GM23338 (cell line): Measurements from ENCODE around the gene SLC2A1. TPM values are rescaled to one million over a fixed set of nuclear protein-coding genes. Genes with fewer than 3 reads are reported as not detected.

Source experiments
- ATAC-seq: fragments of 200-7000 bp; cut with Tn5 transposase; 3 replicates; pipeline ENCODE4 v1.9.1; 2020
- DNase-seq: peaks from one replicate; pipeline ENCODE4 v3.0.0-alpha.2; 2015; ENCODE audit warnings: low spot score
- H2AFZ ChIP-seq: fragments of 200-600 bp; sonication (generic); 2 replicates; pipeline ENCODE4 v1.8.0; 2016; ENCODE audit warnings: antibody characterized with exemption, mild to moderate bottlenecking, moderate library complexity
- H3F3A ChIP-seq: fragments of 200-600 bp; sonication (generic); replicated peaks from 2 replicates; pipeline ENCODE4 v1.8.0; 2017; ENCODE audit warnings: antibody characterized with exemption, mixed run types, low read depth
- H3K27ac ChIP-seq: fragments of 200-600 bp; sonication (generic); 2 replicates; pipeline ENCODE4 v1.6.1; 2016; ENCODE audit warnings: low read depth
- H3K27me3 ChIP-seq: fragments of 200-600 bp; sonication (generic); 2 replicates; pipeline ENCODE4 v1.8.0; 2016; ENCODE audit warnings: mild to moderate bottlenecking, mixed run types, moderate library complexity; ENCODE audit not compliant: insufficient read depth
- H3K36me3 ChIP-seq: fragments of 200-600 bp; sonication (generic); 2 replicates; pipeline ENCODE4 v1.8.0; 2016; ENCODE audit warnings: mild to moderate bottlenecking; ENCODE audit not compliant: insufficient read depth
- H3K4me1 ChIP-seq: fragments of 200-600 bp; sonication (generic); 2 replicates; pipeline ENCODE4 v1.8.0; 2016; ENCODE audit warnings: mild to moderate bottlenecking, moderate library complexity; ENCODE audit not compliant: insufficient read depth
- H3K4me2 ChIP-seq: fragments of 200-600 bp; sonication (generic); 2 replicates; pipeline ENCODE4 v1.7.1; 2017; ENCODE audit warnings: mixed run types
- H3K4me3 ChIP-seq: fragments of 200-600 bp; sonication (generic); 2 replicates; pipeline ENCODE4 v1.6.1; 2016; ENCODE audit warnings: mixed run types
- H3K79me2 ChIP-seq: fragments of 200-600 bp; sonication (generic); replicated peaks from 2 replicates; pipeline ENCODE4 v1.8.0; 2017; ENCODE audit warnings: mild to moderate bottlenecking; ENCODE audit not compliant: insufficient read depth
- H3K9me2 ChIP-seq: fragments of 200-600 bp; sonication (generic); 2 replicates; pipeline ENCODE4 v1.8.0; 2017; ENCODE audit not compliant: insufficient read depth
- H4K20me1 ChIP-seq: fragments of 200-600 bp; sonication (generic); replicated peaks from 2 replicates; pipeline ENCODE4 v1.8.0; 2017; ENCODE audit warnings: mild to moderate bottlenecking; ENCODE audit not compliant: insufficient read depth
- H3K27ac Mint-ChIP-seq: 2 replicates; pipeline ENCODE4 v1.8.0; 2020; ENCODE audit warnings: inconsistent platforms, mild to moderate bottlenecking, moderate library complexity, mixed read lengths
- H3K27me3 Mint-ChIP-seq: 3 replicates; pipeline ENCODE4 v1.8.0; 2022; ENCODE audit warnings: low read depth, mild to moderate bottlenecking, moderate library complexity, mixed read lengths, inconsistent platforms; ENCODE audit not compliant: insufficient read depth, poor library complexity
- H3K36me3 Mint-ChIP-seq: 3 replicates; pipeline ENCODE4 v1.8.0; 2021; ENCODE audit warnings: low read depth, mild to moderate bottlenecking, inconsistent platforms, moderate library complexity, mixed read lengths
- H3K4me1 Mint-ChIP-seq: 3 replicates; pipeline ENCODE4 v1.8.0; 2020; ENCODE audit warnings: mild to moderate bottlenecking, inconsistent platforms, mixed read lengths
- H3K4me3 Mint-ChIP-seq: 3 replicates; pipeline ENCODE4 v1.8.0; 2021; ENCODE audit warnings: moderate library complexity, mild to moderate bottlenecking, inconsistent platforms, mixed read lengths
- H3K9me3 Mint-ChIP-seq: 3 replicates; pipeline ENCODE4 v1.8.0; 2020; ENCODE audit warnings: moderate library complexity, mild to moderate bottlenecking, inconsistent platforms, mixed read lengths
- CREB1 ChIP-seq: fragments of 250-450 bp; sonication (Bioruptor Pico); IDR thresholded peaks from 2 replicates; pipeline ENCODE4 v1.5.0; 2020; ENCODE audit warnings: low read depth, mild to moderate bottlenecking, moderate library complexity
- POLR2AphosphoS5 ChIP-seq: IDR thresholded peaks from 2 replicates; pipeline ENCODE4 v1.6.1; 2016; ENCODE audit warnings: antibody characterized with exemption, low read depth
- STAT1 ChIP-seq: IDR thresholded peaks from one replicate; pipeline ENCODE4 v1.6.1; 2016; ENCODE audit warnings: antibody characterized with exemption; ENCODE audit not compliant: unreplicated experiment
- ZNF331 ChIP-seq: fragments of 250-450 bp; sonication (Bioruptor Pico); IDR thresholded peaks from 2 replicates; pipeline ENCODE4 v1.5.0; 2020; ENCODE audit warnings: low read depth, mild to moderate bottlenecking, moderate library complexity
- polyA plus RNA-seq: library from polyadenylated mRNA; unstranded; fragments of >200 nt; fragmentation: Nextera tagmentation; extraction: Ambion mirVana; gene quantifications from 2 replicates; pipeline ENCODE4 v1.2.1, GENCODE V29; 2016
- total RNA-seq: library from RNA; depleted of rRNA; stranded (reverse); fragments of >200 nt; shearing (Covaris generic); gene quantifications from 2 replicates; pipeline ENCODE4 v1.2.3, GENCODE V29; 2014
- TF ChIP-seq, protein P1 (sequence below): IDR thresholded peaks from one replicate; pipeline ENCODE4 v1.6.1; 2018; ENCODE audit warnings: antibody characterized with exemption; ENCODE audit not compliant: unreplicated experiment
- TF ChIP-seq, protein P2 (sequence below), 2 experiments: fragments of 200-600 bp in 1 of 2; sonication (generic) in 1 of 2; conservative IDR thresholded peaks; 2 replicates each; pipeline versions ENCODE4 v1.5.1 to v1.6.1; 2016 to 2017; ENCODE audit warnings: antibody characterized with exemption in 2 of 2, low read depth in 2 of 2, mild to moderate bottlenecking in 2 of 2, moderate library complexity in 1 of 2

SLC2A1 gene
- total and polyA plus RNA-seq, 2 experiments from 2014 or later = 66.1 to 305 TPM

DNA sequence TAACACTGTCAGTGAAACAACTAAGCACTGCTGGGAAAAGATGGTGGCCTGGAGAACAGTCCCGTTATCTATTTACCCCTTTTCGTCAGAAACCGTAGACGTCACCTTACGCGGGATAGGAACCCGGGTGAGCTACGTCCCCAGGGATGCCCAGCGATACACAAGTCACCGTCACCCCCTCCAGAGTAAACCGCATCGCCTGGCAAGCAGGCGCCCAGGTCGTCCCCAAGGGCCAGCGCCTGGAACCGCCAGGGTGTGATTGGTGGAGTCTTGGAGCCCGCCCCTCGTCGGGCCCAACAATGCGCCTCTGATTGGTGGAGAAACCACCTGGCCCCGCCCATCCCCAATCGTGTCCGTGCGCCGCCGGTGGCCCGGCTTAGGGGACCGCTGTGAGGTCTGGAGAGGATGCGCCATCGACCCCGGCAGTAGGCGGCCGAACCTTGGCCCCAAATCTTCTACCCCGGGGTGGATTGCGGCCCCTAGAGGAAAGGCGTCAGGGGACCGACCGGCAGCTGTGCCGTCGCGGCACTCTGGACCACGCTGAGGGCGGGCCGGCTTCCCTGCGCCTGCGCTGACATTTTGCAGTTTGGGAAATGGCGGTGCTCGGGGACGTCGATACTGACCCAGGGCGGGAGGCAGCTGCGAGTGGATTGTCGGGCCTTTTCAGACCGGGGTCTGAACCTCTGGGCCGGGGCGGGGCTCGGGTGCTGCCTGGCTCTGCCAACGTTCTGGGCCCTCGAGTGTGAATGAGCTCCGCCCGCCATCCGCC lies 34.4 kb downstream of the SLC2A1 start:
- Mint-ChIP-seq H3K36me3 (peaks cover 42% of the 10 kb centered on the region), H3K9me3 (no peaks in the 10 kb centered on the region), H3K27me3 (peaks cover 17% of the 10 kb centered on the region), H3K4me1 (peaks cover 39% of the 10 kb centered on the region), H3K4me3 (peak overlapping the region; percentile 64), H3K27ac (peak overlapping the region; percentile 87)
- peak; percentile 87 for ATAC-seq
- H2AFZ ChIP-seq = no peak overlapping the region
- H3K27ac ChIP-seq = peak overlapping the region; percentile 92
- no peaks in the 10 kb centered on the region for H3K27me3 ChIP-seq
- H4K20me1 ChIP-seq = peaks cover 17% of the 10 kb centered on the region; the same call in 1 of the 2 replicates
- peaks cover 20% of the 10 kb centered on the region for H3K4me1 ChIP-seq
- no peaks in the 10 kb centered on the region for H3K79me2 ChIP-seq
- peak overlapping the region; percentile 59 for H3K4me3 ChIP-seq
- H3K36me3 ChIP-seq = peaks cover 22% of the 10 kb centered on the region
- peaks cover 44% of the 10 kb centered on the region for H3F3A ChIP-seq
- H3K4me2 ChIP-seq = peak overlapping the region; percentile 87
- peak; percentile 98 for DNase-seq
- TF ChIP-seq POLR2AphosphoS5 (peak; percentile 82), CREB1 (CRISPR knock-in tag) (peak; percentile 63; the same call in 1 of the 2 replicates), STAT1 (no peak)
- TF ChIP-seq, protein P1, sequence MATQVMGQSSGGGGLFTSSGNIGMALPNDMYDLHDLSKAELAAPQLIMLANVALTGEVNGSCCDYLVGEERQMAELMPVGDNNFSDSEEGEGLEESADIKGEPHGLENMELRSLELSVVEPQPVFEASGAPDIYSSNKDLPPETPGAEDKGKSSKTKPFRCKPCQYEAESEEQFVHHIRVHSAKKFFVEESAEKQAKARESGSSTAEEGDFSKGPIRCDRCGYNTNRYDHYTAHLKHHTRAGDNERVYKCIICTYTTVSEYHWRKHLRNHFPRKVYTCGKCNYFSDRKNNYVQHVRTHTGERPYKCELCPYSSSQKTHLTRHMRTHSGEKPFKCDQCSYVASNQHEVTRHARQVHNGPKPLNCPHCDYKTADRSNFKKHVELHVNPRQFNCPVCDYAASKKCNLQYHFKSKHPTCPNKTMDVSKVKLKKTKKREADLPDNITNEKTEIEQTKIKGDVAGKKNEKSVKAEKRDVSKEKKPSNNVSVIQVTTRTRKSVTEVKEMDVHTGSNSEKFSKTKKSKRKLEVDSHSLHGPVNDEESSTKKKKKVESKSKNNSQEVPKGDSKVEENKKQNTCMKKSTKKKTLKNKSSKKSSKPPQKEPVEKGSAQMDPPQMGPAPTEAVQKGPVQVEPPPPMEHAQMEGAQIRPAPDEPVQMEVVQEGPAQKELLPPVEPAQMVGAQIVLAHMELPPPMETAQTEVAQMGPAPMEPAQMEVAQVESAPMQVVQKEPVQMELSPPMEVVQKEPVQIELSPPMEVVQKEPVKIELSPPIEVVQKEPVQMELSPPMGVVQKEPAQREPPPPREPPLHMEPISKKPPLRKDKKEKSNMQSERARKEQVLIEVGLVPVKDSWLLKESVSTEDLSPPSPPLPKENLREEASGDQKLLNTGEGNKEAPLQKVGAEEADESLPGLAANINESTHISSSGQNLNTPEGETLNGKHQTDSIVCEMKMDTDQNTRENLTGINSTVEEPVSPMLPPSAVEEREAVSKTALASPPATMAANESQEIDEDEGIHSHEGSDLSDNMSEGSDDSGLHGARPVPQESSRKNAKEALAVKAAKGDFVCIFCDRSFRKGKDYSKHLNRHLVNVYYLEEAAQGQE = no peak
- TF ChIP-seq, protein P2, sequence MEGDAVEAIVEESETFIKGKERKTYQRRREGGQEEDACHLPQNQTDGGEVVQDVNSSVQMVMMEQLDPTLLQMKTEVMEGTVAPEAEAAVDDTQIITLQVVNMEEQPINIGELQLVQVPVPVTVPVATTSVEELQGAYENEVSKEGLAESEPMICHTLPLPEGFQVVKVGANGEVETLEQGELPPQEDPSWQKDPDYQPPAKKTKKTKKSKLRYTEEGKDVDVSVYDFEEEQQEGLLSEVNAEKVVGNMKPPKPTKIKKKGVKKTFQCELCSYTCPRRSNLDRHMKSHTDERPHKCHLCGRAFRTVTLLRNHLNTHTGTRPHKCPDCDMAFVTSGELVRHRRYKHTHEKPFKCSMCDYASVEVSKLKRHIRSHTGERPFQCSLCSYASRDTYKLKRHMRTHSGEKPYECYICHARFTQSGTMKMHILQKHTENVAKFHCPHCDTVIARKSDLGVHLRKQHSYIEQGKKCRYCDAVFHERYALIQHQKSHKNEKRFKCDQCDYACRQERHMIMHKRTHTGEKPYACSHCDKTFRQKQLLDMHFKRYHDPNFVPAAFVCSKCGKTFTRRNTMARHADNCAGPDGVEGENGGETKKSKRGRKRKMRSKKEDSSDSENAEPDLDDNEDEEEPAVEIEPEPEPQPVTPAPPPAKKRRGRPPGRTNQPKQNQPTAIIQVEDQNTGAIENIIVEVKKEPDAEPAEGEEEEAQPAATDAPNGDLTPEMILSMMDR (conservative IDR thresholded peaks at IDR 0.05; ENCODE audit: low read depth in 2 of 2) = peak in 1 of 2 experiments; percentile 36; a peak in 3 of 4 replicates
- no peaks in the 10 kb centered on the region for H3K9me2 ChIP-seq

DNA sequence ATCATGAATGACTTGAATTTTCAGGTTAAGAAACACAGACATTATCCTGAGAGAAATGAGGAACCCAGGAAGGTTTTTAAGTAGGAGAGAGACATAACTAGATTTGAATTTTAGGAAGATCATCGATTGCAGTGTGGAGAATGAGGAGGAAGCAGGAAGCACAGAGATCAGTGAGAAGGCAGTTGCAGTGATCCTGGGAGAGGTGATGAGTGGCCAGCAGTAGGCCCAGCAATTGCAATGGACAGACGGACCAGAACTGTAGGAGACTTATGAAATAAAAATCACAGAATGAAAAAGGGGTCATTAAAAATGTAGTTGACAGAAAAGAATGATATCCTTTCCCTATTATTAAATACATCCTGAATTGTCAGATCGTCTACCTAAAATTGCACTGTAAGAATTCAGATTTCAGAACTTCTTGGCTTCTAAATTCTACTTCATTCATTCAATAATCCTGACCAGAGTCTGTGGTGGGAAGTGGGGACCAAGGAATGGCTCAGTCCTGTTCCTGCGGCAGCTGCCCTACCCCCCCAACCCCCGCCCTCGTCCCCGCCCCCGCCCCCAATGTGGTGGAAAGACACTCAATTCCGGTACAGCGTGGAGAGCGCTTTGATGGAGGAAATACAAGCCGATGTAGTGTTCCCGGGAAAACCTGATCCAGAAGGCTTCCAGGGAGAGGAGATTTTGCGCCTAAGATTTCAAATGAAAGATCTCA lies 35.1 kb downstream of the SLC2A1 start:
- no peak for DNase-seq
- no peak for TF ChIP-seq STAT1
- TF ChIP-seq, protein P1 = no peak
- TF ChIP-seq ZNF331 (CRISPR knock-in tag) = no peak

More for the DNA sequence above, 35.1 kb downstream of the SLC2A1 start:
- Histone ChIP-seq H4K20me1 (peaks cover 17% of the 10 kb centered on the region; the same call in 1 of the 2 replicates), H3K4me3 (peak overlapping the region; percentile 59), H3K27me3 (no peaks in the 10 kb centered on the region), H3K27ac (peak overlapping the region; percentile 68; the same call in 1 of the 2 replicates), H2AFZ (no peak overlapping the region), H3K36me3 (peaks cover 22% of the 10 kb centered on the region), H3K79me2 (no peaks in the 10 kb centered on the region), H3K9me2 (no peaks in the 10 kb centered on the region), H3K4me1 (peaks cover 20% of the 10 kb centered on the region), H3F3A (peaks cover 36% of the 10 kb centered on the region), H3K4me2 (peak overlapping the region; percentile 87)
- H3K4me1 Mint-ChIP-seq = peaks cover 33% of the 10 kb centered on the region
- peaks cover 18% of the 10 kb centered on the region for H3K27me3 Mint-ChIP-seq
- H3K36me3 Mint-ChIP-seq = peaks cover 35% of the 10 kb centered on the region
- peak overlapping the region; percentile 87 for H3K27ac Mint-ChIP-seq
- ATAC-seq = peak; percentile 0; the same call in 2 of the 3 replicates
- peaks cover under 1% of the 10 kb centered on the region; the same call in 1 of the 3 replicates for H3K9me3 Mint-ChIP-seq
- peak overlapping the region; percentile 64 for H3K4me3 Mint-ChIP-seq
